Inflammatory macrophage treated with lipopolysaccharide for 4 hours (primary cell): Measurements from ENCODE around the gene PLBD2.

Experiments used
- DNase-seq: peaks from one replicate; pipeline ENCODE4 v3.0.0-alpha.2; 2020

The PLBD2 gene

GRCh38 chr12:113358381-113359132, at the start of gene PLBD2:
TSS of gene PLBD2 (plus strand) at chr12:113358587. CDS start at chr12:113358601, 14 bp downstream.
- DNase-seq: peak; percentile 97

GRCh38 chr12:113310489-113310888, 47.9 kb upstream of the PLBD2 start:
- DNase-seq: peak; percentile 8

- DNase-seq: no peak
Measured at GRCh38 chr12:113314121-113314529, 44.3 kb upstream of the PLBD2 start.

- DNase-seq: no peak
Measured at GRCh38 chr12:113315358-113315757, 43.0 kb upstream of the PLBD2 start.

- no peak for DNase-seq
Measured at GRCh38 chr12:113316155-113316554, 42.2 kb upstream of the PLBD2 start.

- DNase-seq: no peak
Measured at GRCh38 chr12:113317122-113317521, 41.3 kb upstream of the PLBD2 start.

GRCh38 chr12:113318046-113318656, 40.2 kb upstream of the PLBD2 start:
- DNase-seq: no peak

GRCh38 chr12:113318900-113319628, 39.3 kb upstream of the PLBD2 start:
- no peak for DNase-seq

GRCh38 chr12:113320401-113320800, 38.0 kb upstream of the PLBD2 start:
- no peak for DNase-seq

- peak; percentile 94 for DNase-seq
Measured at GRCh38 chr12:113322343-113322742, 36.0 kb upstream of the PLBD2 start.

- DNase-seq: no peak
Measured at GRCh38 chr12:113325916-113326315, 32.5 kb upstream of the PLBD2 start.

- no peak for DNase-seq
Measured at GRCh38 chr12:113326775-113327395, 31.5 kb upstream of the PLBD2 start.

GRCh38 chr12:113328368-113328889, 30.0 kb upstream of the PLBD2 start:
- no peak for DNase-seq

GRCh38 chr12:113329022-113329790, 29.2 kb upstream of the PLBD2 start:
- no peak for DNase-seq

GRCh38 chr12:113329791-113330417, 28.5 kb upstream of the PLBD2 start:
- no peak for DNase-seq

- DNase-seq: no peak
Measured at GRCh38 chr12:113330505-113330904, 27.9 kb upstream of the PLBD2 start.

GRCh38 chr12:113332688-113333417, 25.5 kb upstream of the PLBD2 start:
- peak; percentile 16 for DNase-seq

GRCh38 chr12:113333418-113333750, 25.0 kb upstream of the PLBD2 start:
- no peak for DNase-seq

GRCh38 chr12:113333877-113334785, 24.3 kb upstream of the PLBD2 start:
- peak; percentile 74 for DNase-seq
